ENCODE results near the gene C1orf174.

C1orf174 gene

GRCh38 chr1:3908886-3909517 is 8.9 kb upstream of the C1orf174 start:
- no peak for DNase-seq

- DNase-seq: no peak
Observed at GRCh38 chr1:3907621-3908165, 7.6 kb upstream of the C1orf174 start.

- DNase-seq: no peak
Observed at GRCh38 chr1:3907031-3907534, 7.0 kb upstream of the C1orf174 start.

DNA sequence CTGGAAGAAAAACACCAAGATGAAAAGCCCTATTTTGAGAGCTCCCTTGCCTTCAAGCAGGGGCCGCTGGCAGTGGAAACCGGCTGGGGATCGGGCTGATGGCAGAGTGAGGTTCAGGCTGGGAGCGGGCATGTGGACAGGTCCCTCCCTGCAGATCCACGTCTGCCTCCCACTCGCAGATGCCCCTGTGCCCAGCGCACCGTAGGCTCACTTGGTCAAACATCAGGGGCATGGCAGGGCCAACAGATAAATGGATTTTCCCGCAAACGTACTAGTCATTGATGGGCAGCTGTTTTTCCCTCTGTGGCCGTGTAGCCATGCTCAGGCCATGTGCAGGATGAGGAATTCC is 6.6 kb upstream of the C1orf174 start:
- no peak for DNase-seq

GRCh38 chr1:3905953-3906671 is 6.0 kb upstream of the C1orf174 start:
- no peak for DNase-seq

- no peak for DNase-seq
Observed at GRCh38 chr1:3905266-3905952, 5.3 kb upstream of the C1orf174 start.

DNA sequence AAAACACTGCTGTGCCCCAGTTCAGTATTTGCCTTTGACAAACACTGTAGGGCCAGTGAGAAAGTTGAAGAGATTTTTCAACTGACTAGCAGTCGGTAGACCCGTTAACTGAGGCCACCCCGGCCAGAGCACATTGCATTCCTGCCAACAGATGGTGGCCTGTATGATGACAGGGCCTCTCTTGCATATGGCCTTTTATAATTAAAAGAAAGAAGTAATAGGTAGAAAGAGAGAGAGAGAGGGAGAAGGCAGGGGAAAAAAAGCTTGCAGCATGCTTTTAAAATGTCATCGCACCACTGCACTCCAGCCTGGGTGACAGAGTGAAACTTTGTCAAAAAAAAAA is 4.7 kb upstream of the C1orf174 start:
- DNase-seq: no peak

GRCh38 chr1:3904006-3904842 is 4.2 kb upstream of the C1orf174 start:
- DNase-seq: no peak

DNA sequence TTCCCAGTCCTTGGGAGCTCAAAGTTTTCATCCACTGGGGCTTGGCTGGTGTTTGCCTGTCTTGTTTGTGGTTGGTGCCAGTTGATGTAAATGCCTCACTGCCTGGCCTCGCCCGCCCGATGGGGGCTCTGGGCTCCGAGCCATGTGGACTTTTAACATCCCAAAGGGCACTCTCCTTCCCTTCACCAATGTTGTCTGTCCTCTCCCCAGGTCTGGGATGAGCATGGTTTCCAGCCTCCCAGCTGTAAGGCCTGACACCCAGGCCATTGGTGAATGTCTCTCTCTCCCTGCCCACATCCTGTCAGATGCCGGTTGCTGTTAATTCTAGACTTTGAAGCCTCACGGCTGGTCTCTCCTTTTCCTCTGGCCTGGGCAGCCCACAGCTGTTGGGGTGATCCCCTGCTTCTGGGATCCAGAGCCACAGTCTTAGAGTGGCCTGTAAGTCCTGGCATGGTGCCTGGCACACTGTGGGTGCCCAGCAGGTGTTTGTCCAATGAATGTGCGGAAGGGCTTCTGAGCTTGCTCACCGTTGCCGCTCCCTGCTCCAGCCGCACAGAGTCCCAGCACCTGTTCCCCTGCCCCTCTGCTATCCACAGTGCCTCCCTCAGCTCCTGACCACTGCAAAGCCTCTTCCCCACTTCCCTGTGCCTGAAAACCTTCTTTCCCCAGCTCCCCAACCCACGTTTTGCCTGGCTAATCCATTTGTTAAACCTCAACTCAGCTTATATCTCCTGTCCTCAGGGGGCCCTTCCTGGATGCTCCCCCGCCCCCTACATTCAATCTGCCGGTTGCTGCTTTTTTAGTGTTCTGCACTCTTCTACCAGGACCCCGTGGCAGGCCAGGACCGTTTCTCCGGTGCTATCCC is 3.3 kb upstream of the C1orf174 start:
- no peak for DNase-seq

GRCh38 chr1:3902571-3903091 is 2.6 kb upstream of the C1orf174 start:
- no peak for DNase-seq

GRCh38 chr1:3902111-3902511 is 2.0 kb upstream of the C1orf174 start:
- no peak for DNase-seq

GRCh38 chr1:3900969-3901529 is 977 bp upstream of the C1orf174 start:
- peak; percentile 84 for DNase-seq

DNA sequence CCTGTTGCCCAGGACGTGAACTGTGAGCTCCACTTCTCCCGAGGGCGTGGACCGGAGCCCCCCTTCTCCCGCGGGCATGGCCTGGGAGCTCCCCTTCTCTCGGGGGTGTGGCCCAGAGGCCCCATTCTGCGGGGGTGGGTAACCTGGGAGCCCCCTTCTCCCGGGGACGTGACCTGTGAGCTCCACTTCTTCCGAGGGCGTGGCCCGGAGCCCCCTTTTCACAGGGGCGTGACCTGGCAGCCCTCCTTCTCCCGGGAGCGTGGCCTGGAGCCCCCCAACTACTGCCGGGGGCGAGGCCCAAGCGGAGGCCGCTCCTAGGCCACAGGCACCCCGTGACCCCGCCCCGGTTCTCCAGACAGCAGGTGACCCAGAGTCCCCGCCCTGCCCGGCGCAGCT is 320 bp downstream of the C1orf174 start:
- no peak for DNase-seq

DNA sequence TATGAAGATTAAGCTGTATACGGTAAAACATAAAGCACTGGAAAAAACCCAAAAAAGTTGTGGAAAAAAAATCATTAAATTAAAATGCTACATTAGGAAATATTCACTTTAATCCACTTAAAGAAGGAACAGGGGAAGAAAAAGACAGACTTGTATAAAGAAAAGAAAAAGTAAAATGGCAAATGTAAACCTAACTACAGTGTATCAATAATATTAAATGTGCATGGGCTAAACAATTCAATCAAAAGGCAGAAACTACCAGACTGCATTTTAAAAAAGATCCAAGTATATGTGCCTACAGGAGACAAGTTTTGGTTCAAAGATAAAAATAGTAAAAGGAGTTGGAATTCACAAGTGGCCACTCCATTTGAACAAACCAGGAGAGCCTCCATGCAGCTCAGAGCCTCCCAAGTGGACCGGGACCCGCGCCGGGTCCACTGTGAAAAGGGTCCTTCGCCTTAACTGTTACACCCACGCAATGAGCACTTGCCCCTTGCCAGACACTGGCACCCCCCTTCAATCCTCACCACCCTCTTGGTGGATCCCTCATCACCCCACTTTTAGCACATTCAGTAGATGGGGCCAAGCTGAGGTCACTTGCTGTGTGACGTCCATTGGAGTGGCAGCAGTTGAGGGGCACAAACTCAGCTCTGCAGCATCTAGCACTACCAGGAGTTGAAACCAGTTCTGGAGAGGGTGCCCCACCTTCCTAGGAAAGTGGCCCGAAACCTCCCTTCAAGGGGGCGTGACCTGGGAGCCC is 898 bp downstream of the C1orf174 start:
- DNase-seq: no peak

DNA sequence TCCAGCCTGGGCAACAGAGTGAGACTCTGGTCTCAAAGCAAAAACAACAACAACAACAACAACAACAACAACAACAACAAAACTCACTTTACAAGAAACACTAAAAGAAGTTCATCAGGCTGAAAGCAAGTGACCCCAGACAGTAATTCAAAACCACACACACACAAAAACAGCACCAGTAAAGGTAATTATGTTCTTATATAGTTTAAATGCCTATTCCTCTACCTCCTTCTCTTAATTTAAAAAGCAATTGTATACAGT is 1.7 kb downstream of the C1orf174 start:
- no peak for DNase-seq

GRCh38 chr1:3896396-3897000 is 3.6 kb downstream of the C1orf174 start:
- no peak for DNase-seq

- no peak for DNase-seq
Observed at GRCh38 chr1:3895951-3896325, 4.1 kb downstream of the C1orf174 start.

- DNase-seq: no peak
Observed at GRCh38 chr1:3895279-3895950, 4.7 kb downstream of the C1orf174 start.

GRCh38 chr1:3894626-3895278 is 5.3 kb downstream of the C1orf174 start:
- DNase-seq: no peak
